Activated CD4-positive, alpha-beta T cell treated with anti-CD3 and anti-CD28 coated beads for 4 hours (primary cell): ENCODE measurements around the gene DCLRE1A.

Experiments
- DNase-seq, 2 donors: peaks; one replicate each; pipeline ENCODE4 v3.0.0-alpha.2; 2020

DCLRE1A gene

DNA sequence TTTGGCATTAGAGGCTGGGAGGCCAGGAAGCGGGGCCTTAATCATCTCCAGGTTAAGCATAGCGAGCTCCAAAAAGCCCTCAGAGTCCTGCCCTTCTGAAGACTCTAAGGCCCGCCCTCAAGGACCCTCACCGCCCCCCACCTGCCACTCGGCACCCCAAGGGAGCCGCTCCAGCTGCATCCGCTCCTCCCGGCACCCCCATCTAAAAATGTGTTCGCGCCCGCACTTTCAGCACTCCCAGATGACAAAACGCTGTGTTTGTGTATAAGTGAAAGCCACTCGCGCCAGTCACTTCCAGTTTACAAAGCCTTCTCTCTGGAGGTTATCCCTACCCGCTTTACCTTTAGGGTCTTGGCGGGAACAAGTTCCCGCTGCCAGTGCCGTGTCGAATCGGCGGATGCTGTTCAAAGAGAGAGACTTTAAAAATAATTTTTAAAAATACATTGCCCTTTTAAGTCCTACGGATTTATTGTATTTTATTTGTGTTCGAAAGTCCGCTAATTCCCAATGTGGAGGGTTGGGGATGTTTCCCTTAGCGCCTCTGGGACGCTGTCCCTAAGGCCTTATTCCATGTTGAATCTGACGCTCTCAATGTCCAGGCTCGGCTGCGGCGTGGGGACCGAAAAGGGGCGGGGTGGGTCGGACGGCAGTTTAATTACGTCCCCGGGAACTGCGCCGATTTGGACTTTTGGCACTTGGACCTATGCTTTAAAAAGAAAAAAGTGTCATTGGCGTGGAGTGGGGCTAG, at the start of gene DCLRE1A, which contains the start of gene NHLRC2:
DCLRE1A (minus strand) TSS at position 70 of the 748 bp plus-strand sequence. CDS start 900 bp downstream, outside the sequence.
NHLRC2 (plus strand) TSS at position 649 of the 748 bp plus-strand sequence. CDS start 212 bp downstream, outside the sequence.
- DNase-seq: peak; percentile 62 to 63

DNA sequence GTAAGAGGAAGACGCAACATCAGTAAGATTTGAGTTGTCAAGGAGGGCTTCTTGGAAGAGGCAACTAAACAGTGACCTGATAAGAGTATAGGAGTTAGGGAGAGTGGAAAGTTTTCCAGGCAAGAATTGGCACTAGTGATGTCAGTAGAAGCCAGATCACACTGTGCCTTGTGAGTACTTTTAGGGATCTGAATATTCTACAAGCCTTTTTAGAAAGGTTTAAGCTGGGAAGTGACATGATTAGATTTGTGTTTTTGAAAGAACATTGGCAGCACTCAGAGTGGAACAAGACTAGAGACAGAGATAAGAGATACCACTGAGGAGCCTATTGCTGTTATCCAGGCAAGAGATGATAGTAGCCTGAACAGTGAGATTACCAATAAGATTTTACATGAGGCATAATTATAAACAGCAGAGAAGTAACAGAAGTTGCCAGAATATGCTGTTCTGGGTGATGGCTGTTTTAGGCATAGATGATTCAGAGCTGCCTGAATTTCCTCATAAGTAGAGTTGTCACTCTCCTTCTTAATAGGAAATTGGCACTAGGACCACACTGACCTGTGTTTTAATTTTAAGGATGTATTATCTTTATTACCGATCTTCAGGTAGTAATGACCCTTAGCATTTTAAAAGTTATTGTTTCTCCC, 46.2 kb upstream of the DCLRE1A start:
- no peak for DNase-seq

DNA sequence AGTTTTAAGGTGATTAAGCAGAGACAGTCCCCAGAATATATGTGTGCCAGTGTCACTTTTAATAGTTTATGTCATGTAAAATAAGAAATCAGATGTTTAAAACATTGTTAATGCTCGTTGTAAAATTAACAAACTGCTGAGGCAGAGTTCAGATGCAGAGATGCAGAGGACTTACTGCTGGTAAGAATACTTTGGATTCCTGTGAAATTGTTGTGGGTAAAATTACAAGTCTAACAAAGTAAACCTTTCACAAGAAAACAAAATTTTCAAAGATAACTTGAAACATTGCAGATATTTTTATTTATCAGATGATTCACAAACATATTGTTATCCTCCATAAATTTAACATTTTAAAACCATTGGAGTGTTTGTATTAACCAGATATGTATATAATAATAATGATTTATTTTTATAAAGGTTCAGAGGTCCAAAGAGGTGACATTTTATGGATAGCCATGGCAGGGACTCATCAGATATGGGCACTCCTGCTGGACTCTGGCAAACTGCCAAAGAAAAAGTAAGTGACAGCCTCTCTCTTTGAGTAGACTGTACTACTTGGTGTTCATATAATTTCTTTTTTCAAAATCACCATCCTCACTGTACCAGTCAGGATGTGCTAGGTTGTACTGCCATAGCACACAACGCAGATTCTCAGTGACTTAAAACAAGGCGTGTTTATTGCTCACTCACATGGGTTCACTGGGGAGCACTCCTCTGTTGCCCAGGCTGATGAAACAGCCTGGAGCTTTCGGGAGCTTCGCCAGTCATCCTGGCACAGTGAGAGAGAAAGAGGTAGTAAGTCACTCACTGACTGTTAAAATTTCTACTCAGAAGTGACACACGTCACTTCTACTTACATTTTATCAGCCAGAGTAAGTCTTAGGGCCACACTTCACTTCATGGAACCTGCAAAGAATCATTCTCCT, 44.1 kb upstream of the DCLRE1A start:
- no peak for DNase-seq

DNA sequence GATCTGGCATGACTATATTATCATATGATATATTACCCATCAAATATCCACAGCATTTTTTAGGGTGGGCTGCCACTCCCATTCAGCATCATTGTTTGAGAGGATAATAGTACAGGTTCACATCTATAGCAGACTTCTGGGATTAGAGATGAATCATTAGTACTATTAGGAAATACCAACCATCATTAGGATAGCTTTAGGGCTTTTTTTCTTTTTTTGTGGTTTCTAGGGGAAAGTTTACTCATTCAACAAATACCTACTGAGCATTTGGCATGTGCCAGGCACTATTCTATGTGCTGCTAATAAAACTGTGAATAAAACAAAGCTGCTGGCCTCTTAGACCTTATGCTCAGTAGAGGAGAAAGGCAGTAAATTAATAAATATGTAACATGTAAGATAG, 41.1 kb upstream of the DCLRE1A start:
- DNase-seq: no peak

DNA sequence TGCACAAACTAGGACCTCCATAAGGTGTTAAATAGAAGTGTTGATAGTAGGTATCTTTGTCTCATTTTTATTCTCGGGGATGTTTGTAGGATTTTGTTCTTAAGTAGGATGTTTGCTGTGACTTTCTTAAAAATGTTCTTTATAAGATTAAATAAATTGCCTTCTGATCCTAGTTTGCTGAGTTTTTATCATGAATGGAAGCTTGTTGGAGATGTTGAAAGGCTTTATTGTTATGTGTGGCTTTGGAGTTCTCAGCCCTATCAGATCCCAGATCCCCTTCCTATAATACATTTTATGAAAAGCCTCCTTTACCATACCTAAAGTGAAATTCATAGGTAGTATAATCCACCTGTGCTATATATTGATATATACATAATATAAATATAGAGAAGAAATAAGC, 40.7 kb upstream of the DCLRE1A start:
- no peak for DNase-seq

DNA sequence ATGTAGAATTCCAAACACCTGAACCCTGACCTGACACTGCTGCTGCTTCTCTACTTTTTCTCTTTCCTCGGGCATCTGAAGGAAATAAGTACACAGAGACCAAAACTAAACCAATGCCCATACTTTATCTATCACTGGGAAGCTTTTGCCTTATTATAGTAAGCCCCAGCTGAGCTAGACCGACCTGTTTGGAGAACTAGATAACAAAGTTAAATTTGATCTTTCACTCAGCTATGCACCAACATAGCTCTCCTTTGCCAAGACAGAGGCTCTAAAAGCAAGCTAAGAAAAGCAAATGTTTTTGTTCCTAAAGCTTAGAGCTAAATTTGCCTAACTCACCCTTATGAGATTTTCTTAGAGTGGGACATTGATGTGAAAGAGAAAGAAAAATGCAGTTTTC, 39.7 kb upstream of the DCLRE1A start:
- no peak for DNase-seq

DNA sequence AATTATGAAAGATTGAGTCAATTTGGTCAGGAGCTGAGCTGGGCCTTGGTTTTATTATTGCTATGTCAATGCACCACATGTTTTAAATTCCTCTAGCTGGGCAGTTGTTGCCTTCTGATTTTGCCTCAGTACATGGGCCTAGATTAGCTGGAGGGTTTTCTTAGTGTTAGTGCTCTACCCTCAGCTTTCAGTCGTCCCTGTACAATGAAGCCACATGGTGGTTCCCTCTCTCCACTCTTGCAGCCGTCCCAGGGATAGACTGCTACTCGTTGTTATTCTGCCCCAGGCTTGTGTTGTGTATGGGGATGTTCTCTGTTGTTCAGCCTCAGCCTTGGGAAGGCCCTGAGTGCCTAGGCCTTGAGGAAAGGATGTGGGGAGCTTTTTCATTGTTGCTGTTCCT, 37.6 kb upstream of the DCLRE1A start:
- no peak for DNase-seq

DNA sequence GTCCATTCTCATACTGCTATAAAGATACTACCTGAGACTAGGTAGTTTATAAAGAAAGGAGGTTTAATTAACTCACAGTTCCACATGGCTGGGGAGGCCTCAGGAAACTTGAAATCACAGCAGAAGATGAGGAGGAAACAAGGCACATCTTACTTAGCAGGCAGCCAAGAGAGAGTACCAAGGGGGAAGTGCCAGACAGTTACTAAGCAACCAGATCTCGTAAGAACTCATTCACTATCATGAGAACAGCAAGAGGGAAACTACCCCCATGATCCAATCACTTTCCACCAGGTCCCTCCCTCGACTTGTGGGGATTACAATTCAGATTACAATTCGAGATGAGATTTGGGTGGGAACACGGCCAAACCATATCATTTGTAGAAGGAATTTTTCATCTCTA, 36.9 kb upstream of the DCLRE1A start:
- DNase-seq: no peak

DNA sequence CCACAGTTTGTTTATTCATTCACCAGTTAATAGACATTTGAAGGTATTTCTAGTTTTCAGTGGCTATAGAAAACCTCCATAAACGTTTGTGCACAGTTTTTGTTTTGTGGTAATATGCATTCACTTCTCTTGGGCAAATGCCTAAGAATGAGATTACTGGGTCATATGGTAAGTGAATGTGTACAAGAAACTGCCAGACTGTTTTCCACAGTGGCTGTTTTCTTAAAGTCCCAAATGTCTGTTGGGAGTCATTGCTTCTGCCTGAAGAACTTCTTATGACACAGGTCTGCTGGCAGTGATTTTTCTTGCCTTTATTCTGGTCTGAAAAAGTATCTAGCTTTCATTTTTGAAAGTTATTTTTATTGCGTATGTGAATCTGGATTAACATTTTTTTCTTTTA, 36.0 kb upstream of the DCLRE1A start:
- no peak for DNase-seq

DNA sequence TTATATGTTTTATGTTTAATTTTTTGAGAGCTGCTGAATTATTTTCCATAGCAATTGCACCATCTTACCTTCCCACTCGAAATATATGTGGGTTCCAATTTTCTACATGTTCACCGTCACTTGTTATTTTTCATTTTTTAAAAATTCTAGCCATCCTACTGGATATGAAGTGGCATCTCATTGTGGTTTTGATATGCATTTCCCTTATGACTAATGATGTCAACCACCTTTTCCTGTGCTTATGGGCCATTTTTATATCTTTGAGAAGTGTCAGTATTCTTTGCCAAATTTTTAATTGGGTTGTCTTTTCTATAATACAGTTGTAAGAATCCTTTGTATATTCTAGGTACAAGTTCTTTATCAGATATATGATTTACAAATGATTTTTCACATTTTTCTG, 28.4 kb upstream of the DCLRE1A start:
- no peak for DNase-seq

DNA sequence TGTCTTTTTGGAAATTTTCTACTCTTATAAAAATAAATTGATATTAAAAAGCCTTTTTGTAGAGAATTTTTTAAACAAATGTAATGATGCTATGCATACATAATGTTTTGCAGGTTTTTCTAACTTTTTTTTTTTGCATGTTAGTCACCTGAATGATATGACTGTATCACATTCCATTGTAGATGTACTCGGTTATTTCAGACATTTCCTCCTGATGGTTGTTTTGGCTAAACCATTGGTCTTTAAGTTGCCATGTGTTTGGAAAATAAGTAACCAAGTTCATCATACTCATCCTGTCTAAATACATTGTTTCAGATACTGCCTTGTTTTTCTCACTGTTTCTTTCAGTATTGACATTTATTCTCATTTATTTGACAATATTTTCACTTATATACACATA, 26.4 kb upstream of the DCLRE1A start:
- DNase-seq: no peak

DNA sequence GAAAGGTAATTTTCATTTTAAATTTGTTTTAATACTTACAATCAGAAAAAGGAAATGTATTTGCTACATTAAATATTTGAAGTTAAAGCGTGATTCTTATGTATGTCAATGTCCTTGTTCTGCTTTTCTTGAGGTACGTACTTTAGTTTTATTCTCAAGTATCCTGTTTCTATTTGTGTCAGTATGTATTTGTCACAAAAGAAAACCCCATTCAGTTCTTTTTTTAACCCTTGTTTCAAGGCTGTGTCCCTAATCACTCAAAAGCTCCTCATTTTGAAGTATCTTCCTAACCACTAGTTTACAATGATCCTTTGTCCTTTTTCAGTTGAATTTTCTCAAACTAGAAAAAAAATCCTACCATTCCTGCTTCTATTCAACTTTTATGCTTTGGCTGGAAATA, 25.8 kb upstream of the DCLRE1A start:
- DNase-seq: no peak

DNA sequence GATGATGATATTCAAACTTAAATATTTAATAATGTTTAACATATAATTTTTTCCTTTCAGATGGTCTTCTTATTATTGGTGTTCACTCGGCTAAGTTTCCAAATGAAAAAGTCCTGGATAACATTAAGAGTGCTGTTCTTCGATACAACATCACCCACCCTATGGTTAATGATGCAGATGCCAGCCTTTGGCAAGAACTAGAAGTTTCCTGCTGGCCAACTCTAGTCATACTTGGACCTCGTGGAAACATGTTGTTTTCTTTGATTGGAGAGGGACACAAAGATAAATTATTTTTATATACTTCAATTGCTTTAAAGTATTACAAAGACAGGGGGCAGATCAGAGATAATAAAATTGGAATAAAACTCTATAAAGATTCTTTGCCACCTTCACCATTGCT, 22.6 kb upstream of the DCLRE1A start:
- DNase-seq: no peak

DNA sequence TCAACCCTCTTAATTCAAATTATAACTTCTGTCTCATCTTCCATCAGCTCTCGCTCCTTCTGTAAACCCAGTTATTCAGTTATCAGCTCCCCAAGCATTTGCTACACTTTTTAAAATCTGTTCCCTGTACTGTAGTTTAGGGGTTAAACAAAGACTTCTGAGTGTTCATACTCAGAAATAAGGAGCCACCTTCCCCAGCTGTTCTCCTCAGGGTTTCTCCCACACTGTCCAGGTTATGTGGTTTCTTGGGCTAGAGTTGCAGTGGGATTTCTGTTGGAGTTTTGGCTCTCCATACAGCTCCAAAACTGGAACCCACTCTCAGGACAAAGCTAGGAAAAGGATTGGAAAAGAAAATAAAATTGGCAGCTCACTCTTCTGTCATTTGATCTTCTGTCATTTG, 21.3 kb upstream of the DCLRE1A start:
- DNase-seq: no peak

DNA sequence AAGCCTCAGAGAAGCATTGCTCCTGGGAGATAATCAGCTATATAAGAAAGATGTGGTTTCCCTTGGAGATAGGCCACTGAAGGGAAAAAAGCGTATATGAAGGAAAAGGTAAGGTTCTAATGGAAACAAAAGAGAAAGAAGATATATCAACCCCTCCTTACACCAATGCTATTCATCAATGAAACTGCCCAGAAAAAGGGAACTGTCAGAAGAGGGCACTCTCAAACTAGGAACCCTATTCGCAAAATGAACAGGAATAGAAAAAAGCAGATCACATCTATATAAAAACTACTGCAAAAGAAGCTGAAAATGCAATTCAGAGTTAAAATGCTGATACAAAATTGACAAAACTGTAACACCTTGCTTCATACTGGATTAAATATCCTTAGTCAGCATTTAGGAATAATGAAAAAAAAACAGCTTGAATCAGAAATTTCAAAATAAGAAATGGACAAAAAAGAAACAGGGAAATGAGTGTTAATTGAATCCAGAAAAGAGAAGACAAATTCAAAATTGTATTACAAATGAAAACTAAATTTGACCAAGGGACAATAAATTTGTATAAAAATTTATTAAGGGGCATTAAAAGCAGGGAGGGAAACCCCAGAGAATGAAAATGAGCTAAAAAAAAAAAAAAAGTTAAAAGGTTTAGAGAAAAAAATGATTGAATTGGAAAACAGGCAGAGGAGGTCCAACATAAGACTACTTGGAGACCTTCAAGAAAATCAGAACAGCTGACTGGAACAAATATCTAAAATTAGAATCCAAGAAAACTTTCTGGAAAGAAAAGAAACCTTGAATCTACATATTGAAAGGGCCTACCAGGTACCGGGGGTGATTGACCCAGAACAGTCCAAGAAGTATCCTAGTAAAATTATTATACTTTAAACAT, 18.5 kb upstream of the DCLRE1A start:
- no peak for DNase-seq

DNA sequence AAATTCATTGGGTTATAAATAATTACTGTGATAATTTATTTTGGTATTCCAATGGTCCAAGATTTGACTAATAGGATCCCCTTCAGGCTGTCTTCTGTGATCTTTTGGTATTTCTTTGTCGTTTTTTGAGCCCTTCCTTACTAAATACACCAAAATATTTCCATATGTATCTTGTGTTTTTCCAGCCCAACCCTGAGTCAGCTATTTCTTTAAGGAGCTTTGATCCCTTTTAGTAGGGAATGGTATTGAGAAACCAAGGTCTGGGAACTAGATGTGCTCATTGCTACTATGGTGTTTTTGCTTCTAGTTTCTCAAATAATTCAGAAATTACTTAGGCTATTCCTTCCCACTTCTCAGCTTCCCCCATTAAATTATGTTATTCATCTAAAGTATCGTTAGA, 15.9 kb upstream of the DCLRE1A start:
- no peak for DNase-seq

DNA sequence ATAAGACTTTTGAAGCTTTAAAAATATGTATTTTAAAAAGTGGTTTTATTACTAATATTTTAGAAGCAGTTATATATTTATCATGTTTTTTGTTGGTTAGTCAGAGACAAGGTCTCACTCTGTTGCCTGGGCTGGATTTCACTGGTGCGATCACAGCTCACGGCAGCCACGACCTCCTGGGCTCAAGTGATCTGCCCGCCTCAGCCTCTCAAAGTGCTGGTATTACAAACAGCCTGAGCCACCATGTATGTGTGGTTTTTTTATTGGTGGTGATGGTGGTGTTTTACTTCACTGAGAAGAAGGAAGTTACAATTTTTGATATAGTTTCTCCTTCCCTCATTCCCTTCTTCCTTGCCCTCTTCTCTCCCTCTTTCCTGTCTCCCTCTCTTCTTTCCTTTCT, 14.0 kb upstream of the DCLRE1A start:
- DNase-seq: no peak

DNA sequence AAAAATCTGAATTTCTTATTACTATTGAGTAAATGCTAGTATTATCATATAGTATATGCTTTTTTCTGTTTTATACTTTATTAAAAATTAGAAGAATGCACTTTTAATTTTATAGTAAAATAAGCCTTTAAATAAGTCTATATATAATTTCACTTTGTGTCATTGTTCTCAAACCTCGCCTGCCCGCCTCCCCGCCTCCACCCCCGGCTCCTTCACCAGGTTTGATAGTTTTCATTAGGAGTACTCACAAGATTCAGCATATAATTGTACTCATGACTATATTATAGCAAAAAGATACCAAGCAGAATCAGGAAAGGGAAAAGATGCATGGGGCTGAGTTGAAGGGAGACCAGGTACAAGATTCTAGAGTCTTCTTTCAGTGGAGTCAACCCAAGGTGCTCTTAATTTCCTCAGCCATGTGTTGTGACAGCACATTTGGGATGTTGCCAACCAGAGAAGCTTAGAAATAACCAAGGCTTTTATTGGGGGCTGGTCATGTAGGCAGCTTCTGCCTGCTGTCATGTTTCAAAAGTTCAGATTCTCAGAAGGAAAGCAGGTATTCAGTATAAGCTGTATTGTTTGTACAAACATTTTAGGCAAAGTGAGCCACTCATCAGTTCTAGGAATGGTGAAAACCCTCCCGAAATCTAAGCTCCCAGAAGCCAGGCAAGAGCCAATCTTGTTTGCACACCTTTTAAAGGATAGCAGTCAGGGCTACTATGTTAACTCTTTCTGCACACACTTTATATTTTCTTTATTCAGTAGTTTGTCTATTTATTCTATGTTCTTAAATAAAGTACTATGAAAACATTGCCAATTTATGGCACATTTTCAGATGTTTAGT, 12.9 kb upstream of the DCLRE1A start:
- no peak for DNase-seq

DNA sequence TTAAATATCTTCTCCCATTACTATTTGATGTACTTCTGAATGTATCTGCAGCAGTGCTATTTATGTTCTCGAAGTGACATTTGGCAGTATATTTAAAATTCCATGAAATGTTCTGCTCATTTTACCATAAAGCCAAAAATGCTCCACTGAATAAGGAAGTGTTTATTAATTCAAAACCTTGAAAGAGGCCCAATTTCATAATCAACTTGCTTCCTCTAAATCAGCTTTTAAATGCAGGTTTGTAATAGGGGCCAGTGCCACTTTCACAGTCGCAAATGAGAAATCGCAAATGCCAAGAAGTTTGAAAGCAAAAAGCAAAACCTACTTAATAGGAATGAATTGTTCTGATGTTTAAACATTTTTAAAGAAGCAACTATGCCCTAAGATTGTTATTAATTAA, 12.0 kb upstream of the DCLRE1A start:
- no peak for DNase-seq

DNA sequence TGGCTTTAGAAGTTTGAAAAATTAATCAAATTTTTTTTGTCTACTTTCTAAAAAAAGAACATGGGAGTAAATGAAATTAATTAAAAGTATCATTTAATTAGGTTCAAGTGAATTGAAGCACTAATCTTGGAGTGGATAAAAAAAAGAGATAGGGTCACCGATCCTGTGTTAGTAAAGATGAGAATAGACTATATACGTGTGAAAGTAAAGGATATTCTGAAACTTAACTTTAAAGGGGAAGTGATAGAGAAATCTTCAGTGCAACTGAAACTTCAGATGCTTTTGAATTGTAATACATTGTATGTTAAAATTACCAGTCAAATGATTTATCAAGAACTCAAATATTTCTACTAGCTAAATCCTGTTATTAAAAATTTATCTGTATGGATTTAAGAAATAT, 5.4 kb upstream of the DCLRE1A start:
- DNase-seq: no peak

DNA sequence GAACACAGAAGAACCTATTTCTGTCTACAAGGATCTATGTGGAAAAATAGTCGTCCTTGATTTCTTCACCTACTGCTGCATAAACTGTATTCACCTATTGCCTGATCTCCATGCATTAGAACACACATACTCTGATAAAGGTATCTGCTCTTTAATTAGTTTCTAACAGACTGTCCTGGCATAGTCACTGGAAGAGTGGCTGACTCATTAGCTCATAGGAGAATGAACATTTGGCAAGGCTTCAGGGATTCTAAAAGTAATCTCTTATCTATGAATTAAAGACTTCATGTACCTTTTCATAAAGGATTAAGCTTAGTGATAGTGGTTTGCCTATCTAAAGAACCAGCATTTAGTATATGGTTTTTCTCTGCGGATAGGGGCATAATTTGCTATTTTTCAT, 4.7 kb upstream of the DCLRE1A start:
- DNase-seq: no peak

DNA sequence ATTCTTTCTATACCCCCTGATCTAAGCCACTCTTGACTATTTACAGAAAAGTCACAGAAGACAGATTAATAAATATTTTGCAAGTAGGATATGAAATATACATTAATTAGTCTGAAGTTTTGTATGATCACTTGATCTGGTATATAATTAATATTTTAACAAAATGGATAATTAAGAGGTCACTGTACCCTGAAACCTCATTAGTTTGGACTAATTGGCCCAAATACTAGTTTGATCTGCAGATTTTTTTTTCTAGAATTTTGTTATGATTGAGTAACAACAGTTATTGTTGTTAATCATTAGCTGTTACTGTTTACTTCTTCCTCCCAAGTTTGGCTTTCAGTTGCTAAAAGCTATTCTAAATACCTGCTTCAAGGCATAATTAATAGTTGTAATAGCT, 3.3 kb upstream of the DCLRE1A start:
- no peak for DNase-seq
